Fibroblast of mammary gland (primary cell): ENCODE data around the gene CMKLR1.

ENCODE experiments used
- DNase-seq: peaks from one replicate; pipeline ENCODE4 v3.0.0-alpha.2; 2010; ENCODE audit warnings: low read depth
- H3K4me3 ChIP-seq: 2 replicates; pipeline ENCODE4 v1.5.1; 2011; ENCODE audit warnings: low read depth, mild to moderate bottlenecking, low read length, moderate library complexity; ENCODE audit not compliant: control insufficient read depth
- TF ChIP-seq, protein P1 (sequence below): conservative IDR thresholded peaks from 2 replicates; pipeline ENCODE4 v1.5.1; 2011; ENCODE audit warnings: low read depth, low read length, inconsistent platforms; ENCODE audit not compliant: control insufficient read depth, insufficient read depth

CMKLR1 gene

DNA sequence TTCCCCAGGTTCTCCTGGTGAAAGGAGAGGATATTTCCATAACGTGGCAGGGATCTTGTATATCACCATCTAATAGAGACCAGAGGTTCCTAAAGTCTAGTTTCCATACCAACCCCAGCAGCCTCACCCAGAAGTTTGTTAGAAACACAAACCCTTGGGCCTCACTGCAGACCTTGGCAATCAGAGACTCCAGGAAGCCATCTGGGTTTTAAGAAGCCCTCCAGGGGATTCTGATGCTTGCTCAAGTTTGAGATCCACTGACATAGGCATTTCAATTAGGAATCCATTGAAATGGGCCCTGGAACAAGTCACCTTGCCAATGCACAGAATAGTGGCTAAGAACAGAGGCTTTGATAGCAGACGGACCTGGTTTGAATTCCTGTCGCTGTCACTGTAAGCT, 2.2 kb upstream of the CMKLR1 start:
- H3K4me3 ChIP-seq = no peak overlapping the region
- DNase-seq = no peak
- TF ChIP-seq, protein P1, sequence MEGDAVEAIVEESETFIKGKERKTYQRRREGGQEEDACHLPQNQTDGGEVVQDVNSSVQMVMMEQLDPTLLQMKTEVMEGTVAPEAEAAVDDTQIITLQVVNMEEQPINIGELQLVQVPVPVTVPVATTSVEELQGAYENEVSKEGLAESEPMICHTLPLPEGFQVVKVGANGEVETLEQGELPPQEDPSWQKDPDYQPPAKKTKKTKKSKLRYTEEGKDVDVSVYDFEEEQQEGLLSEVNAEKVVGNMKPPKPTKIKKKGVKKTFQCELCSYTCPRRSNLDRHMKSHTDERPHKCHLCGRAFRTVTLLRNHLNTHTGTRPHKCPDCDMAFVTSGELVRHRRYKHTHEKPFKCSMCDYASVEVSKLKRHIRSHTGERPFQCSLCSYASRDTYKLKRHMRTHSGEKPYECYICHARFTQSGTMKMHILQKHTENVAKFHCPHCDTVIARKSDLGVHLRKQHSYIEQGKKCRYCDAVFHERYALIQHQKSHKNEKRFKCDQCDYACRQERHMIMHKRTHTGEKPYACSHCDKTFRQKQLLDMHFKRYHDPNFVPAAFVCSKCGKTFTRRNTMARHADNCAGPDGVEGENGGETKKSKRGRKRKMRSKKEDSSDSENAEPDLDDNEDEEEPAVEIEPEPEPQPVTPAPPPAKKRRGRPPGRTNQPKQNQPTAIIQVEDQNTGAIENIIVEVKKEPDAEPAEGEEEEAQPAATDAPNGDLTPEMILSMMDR = no peak

DNA sequence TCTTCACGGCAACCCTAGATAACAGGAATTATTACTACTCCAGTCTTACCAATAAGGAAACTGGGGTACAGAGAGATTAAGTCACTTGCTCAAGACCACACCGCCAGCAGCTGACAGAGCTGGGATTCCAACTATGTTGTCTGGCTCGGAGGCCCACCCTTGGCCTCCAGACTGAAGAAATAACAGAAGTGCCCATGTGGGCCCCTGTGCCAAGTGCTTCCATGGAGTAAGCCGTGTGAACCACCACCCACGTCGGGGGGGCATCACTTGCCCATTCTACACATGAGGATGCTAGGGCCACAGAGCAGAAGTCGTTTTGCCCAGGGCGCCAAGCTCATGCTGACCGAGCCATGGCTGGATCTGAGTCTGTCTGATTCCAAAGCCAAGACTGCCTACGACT, 926 bp upstream of the CMKLR1 start:
- TF ChIP-seq, protein P1 = no peak
- no peak for DNase-seq
- H3K4me3 ChIP-seq = no peak overlapping the region

DNA sequence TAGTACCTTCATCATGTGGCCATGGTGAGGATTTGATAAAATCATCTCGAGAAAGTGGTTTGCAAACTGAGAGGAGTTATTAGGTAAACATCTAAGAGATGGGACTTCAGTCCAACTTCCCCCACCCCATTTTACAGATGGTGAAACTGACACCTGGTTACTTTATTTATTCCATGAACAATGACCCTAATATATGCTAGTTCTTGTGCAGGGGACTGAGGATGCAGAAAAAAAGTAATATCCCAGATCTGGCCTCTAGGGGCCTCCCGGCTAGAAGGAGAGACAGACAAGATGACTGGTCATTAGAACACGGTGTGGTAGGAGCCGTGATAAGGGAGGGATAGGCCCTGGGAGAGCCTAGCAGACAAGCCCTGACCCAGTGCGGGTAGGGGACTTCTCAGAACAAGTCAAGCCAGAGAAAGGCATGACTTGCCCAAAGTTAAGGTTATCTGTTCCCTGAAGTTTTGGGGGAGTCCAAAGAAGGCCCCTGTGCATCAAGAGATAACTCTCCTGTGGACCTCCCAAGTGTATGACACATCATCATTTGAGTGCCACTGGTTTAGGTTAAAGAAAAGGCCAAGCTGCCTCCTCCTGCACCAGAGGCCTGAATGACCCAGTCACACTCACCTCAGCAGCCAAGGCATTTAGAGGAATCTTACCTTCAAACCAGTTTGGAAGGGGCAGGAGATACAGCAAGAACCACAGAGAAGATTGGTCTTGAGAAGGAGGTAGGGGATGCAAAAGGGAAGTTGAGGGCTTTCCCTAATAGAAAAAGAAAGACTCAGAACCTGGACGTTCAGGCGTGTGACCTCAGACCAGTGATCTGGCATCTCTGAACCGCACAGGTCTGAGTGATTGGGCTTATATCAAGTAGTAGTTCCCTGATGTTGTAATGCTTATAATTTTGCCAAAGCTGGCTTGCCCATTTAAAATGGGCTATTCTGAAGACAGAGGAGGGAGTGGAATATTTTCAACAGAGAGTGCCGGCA, 1.6 kb downstream of the CMKLR1 start:
- TF ChIP-seq, protein P1 = peak; percentile 54
- DNase-seq = peak; percentile 26
- no peak overlapping the region for H3K4me3 ChIP-seq

DNA sequence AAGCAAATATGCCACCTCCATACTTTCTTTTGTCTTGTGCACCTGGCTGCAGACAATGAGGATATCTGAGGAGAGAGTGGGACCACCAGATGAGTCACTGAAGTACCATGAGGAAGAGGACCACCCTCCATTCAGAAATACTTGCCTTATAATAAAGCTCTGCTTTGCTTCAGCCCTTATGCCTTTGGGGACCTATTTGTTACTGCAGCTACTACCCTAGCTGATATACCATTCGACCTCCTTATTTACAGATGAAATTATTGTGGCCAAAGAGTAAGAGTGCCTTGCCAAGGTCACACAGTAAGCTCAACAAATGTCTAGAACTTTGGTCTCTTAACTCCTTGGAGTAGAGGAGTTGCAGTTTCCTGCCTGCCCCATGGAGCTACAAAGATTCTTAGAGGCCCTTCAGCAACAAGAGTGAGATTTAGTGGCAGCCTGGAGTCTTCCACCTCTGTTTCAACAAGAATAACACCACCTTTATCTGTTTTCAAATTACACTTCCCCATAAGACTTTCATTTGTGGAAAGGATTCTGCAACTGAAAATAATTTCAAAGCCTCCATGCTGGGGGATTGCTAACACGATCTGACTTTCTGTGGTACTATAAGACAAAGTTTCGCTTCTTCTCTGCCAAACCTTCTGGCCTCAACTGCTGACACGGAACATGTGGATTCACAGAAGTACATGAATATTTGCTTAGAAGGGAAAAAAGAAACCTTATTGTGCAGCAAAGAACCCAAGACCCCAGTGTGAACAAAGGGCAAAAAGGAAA, 3.6 kb downstream of the CMKLR1 start:
- H3K4me3 ChIP-seq = no peak overlapping the region
- TF ChIP-seq, protein P1 = no peak
- no peak for DNase-seq

DNA sequence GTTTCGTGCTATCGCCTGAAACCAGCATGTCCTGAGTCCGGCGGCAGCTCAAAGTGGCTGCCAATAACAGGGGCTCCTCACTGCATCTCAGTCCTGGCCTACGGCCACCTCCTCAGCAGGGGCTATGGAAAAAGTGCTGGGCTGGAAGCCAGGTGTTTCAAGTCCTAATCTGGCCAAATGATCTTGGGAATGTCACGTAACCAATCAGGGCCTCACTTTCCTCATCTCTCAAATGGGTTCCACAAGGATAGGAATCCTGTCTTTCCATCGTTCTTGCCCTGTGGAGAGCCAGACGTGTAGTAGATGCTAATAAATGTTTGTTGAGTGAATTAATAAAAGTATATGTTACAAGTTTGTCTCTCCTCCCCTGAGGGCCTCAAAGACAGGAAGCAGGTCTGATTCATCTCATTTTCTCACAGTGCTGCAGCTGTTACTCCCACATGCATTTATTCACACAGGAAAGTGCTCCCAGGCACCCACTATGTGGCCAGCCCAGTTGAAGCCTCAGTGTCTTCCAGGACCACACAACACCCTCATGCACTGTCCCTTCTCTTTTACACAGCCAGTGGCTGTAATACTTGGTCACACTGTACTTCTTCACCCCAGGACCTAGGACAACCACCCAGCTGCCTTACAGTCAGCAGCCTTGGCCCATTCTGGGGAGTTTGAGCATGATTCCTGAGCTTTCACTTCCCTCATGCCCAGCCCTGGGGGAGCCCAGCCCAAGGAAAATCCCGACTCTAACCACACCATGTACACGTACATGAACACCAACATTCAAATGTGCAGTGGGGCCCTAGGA, 5.0 kb downstream of the CMKLR1 start:
- peak; percentile 57 for DNase-seq
- H3K4me3 ChIP-seq = no peak overlapping the region

DNA sequence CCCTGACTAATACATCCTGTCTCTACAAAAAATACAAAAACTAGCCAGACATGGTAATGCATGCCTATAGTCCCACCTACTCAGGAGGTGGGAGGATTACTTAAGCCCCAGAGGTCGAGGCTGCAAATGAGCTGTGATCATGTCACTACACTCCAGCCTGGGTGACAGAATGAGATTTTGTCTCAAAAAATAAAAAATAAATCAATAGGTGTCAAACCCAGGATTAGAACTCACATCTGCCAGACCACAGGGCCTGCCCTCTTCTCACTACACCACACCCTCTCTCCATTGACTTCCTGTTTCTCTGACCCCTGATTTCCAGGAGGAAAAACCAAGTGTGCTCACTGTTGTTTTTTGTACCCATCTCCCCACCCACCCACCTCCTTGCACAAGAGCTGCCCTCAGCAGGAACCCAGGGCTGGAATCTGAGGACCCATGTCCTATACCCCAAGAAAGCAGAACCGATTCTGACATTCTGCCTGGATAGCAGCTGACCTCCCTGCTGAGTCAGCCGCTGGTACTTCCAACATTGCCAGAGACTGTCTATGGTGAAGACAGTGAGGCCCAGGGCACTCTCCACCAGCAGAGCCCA, 6.2 kb downstream of the CMKLR1 start:
- TF ChIP-seq, protein P1 = no peak
- H3K4me3 ChIP-seq = no peak overlapping the region
- peak; percentile 37 for DNase-seq

More for the DNA sequence above, 5.0 kb downstream of the CMKLR1 start:
- TF ChIP-seq, protein P1 = no peak
